HG03439 (cell line): ENCODE measurements around the gene AKR1C3.
"Not testable (repeated sequence)": the region's sequence is repeated elsewhere in the genome, so short reads cannot be mapped to it uniquely, and the experiment has no call there.

Experiments
- ATAC-seq: cut with Tn5 transposase; IDR thresholded peaks from one replicate; pipeline ENCODE4 v1.9.1; 2021; ENCODE audit warnings: mild to moderate bottlenecking, moderate library complexity; ENCODE audit not compliant: unreplicated experiment

Gene AKR1C3

GRCh38 chr10:5094265-5095205, at the start of gene AKR1C3:
Gene AKR1C3 (plus strand): TSS chr10:5094414. CDS start chr10:5094445, 31 bp downstream.
- ATAC-seq: no peak

GRCh38 chr10:5045095-5045494, 49.1 kb upstream of the AKR1C3 start:
- ATAC-seq: no peak

GRCh38 chr10:5046410-5046809, 47.8 kb upstream of the AKR1C3 start:
- no peak for ATAC-seq

- ATAC-seq: not testable (repeated sequence)
Measured at GRCh38 chr10:5047055-5047454, 47.2 kb upstream of the AKR1C3 start.

- ATAC-seq: no peak
Measured at GRCh38 chr10:5047912-5048628, 46.1 kb upstream of the AKR1C3 start.

GRCh38 chr10:5052951-5053500, 41.2 kb upstream of the AKR1C3 start:
- ATAC-seq: not testable (repeated sequence)

- ATAC-seq: not testable (repeated sequence)
Measured at GRCh38 chr10:5054831-5055230, 39.4 kb upstream of the AKR1C3 start.

GRCh38 chr10:5059267-5059666, 34.9 kb upstream of the AKR1C3 start:
- not testable (repeated sequence) for ATAC-seq

- ATAC-seq: not testable (repeated sequence)
Measured at GRCh38 chr10:5060791-5061190, 33.4 kb upstream of the AKR1C3 start.

- no peak for ATAC-seq
Measured at GRCh38 chr10:5064656-5065055, 29.6 kb upstream of the AKR1C3 start.

GRCh38 chr10:5068274-5068984, 25.8 kb upstream of the AKR1C3 start:
- ATAC-seq: no peak

- ATAC-seq: no peak
Measured at GRCh38 chr10:5070648-5071410, 23.4 kb upstream of the AKR1C3 start.

- no peak for ATAC-seq
Measured at GRCh38 chr10:5071411-5072198, 22.6 kb upstream of the AKR1C3 start.

- no peak for ATAC-seq
Measured at GRCh38 chr10:5073659-5074058, 20.6 kb upstream of the AKR1C3 start.

GRCh38 chr10:5076615-5077014, 17.6 kb upstream of the AKR1C3 start:
- ATAC-seq: no peak

- no peak for ATAC-seq
Measured at GRCh38 chr10:5078547-5079180, 15.6 kb upstream of the AKR1C3 start.

- no peak for ATAC-seq
Measured at GRCh38 chr10:5079306-5079830, 14.8 kb upstream of the AKR1C3 start.

GRCh38 chr10:5079836-5080235, 14.4 kb upstream of the AKR1C3 start:
- no peak for ATAC-seq

- no peak for ATAC-seq
Measured at GRCh38 chr10:5081091-5081490, 13.1 kb upstream of the AKR1C3 start.
